Neural cell (in vitro differentiated cells): Measurements from ENCODE around the gene PAPOLG.

Experiments
- POLR2AphosphoS5 ChIP-seq: IDR thresholded peaks from 2 replicates; pipeline ENCODE4 v1.6.1; 2012
- TAF1 ChIP-seq: IDR thresholded peaks from 2 replicates; pipeline ENCODE4 v1.6.1; 2012; ENCODE audit warnings: low read depth
- TF ChIP-seq, protein P1 (sequence below): IDR thresholded peaks from 2 replicates; pipeline ENCODE4 v1.6.1; 2012; ENCODE audit warnings: borderline replicate concordance
- TF ChIP-seq, protein P2 (sequence below): fragments of 450-650 bp; IDR thresholded peaks from 2 replicates; pipeline ENCODE4 v1.5.1; 2014; ENCODE audit warnings: antibody characterized with exemption, mild to moderate bottlenecking, moderate library complexity; ENCODE audit not compliant: poor library complexity, severe bottlenecking

DNA sequence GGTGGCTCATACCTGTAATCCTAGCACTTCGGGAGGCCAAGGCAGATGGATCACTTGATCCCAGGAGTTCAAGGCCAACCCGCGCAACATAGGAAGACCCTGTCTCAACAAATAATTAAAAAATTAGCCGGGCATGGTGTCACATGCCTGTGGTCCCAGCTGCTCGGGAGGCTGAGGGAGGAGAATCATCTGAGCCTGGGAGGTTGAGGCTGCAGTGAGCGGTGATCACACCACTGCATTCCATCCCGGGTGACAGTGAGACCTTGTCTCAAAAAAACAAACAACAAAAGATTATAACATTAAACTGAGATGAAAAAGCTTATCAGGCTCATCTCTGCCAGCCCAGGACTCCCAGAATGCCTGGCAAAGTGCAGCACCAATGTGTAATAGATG, 50.5 kb downstream of the PAPOLG start:
- TF ChIP-seq TAF1 (no peak), POLR2AphosphoS5 (no peak)
- TF ChIP-seq, protein P1, sequence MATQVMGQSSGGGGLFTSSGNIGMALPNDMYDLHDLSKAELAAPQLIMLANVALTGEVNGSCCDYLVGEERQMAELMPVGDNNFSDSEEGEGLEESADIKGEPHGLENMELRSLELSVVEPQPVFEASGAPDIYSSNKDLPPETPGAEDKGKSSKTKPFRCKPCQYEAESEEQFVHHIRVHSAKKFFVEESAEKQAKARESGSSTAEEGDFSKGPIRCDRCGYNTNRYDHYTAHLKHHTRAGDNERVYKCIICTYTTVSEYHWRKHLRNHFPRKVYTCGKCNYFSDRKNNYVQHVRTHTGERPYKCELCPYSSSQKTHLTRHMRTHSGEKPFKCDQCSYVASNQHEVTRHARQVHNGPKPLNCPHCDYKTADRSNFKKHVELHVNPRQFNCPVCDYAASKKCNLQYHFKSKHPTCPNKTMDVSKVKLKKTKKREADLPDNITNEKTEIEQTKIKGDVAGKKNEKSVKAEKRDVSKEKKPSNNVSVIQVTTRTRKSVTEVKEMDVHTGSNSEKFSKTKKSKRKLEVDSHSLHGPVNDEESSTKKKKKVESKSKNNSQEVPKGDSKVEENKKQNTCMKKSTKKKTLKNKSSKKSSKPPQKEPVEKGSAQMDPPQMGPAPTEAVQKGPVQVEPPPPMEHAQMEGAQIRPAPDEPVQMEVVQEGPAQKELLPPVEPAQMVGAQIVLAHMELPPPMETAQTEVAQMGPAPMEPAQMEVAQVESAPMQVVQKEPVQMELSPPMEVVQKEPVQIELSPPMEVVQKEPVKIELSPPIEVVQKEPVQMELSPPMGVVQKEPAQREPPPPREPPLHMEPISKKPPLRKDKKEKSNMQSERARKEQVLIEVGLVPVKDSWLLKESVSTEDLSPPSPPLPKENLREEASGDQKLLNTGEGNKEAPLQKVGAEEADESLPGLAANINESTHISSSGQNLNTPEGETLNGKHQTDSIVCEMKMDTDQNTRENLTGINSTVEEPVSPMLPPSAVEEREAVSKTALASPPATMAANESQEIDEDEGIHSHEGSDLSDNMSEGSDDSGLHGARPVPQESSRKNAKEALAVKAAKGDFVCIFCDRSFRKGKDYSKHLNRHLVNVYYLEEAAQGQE = no peak
- TF ChIP-seq, protein P2, sequence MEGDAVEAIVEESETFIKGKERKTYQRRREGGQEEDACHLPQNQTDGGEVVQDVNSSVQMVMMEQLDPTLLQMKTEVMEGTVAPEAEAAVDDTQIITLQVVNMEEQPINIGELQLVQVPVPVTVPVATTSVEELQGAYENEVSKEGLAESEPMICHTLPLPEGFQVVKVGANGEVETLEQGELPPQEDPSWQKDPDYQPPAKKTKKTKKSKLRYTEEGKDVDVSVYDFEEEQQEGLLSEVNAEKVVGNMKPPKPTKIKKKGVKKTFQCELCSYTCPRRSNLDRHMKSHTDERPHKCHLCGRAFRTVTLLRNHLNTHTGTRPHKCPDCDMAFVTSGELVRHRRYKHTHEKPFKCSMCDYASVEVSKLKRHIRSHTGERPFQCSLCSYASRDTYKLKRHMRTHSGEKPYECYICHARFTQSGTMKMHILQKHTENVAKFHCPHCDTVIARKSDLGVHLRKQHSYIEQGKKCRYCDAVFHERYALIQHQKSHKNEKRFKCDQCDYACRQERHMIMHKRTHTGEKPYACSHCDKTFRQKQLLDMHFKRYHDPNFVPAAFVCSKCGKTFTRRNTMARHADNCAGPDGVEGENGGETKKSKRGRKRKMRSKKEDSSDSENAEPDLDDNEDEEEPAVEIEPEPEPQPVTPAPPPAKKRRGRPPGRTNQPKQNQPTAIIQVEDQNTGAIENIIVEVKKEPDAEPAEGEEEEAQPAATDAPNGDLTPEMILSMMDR = no peak
